Neutrophil (primary cell): ENCODE results near the gene SNX5.
A peak's percentile ranks its signal among the peaks of the same experiment; 100 is the strongest.

Source experiments
- H3K27ac ChIP-seq: fragments of 200-600 bp; sonication (generic); 2 replicates; pipeline ENCODE4 v1.5.1; 2016; ENCODE audit warnings: mild to moderate bottlenecking, moderate library complexity
- H3K27me3 ChIP-seq: fragments of 200-600 bp; sonication (generic); 2 replicates; pipeline ENCODE4 v1.6.0; 2016; ENCODE audit warnings: mild to moderate bottlenecking
- H3K36me3 ChIP-seq: fragments of 200-600 bp; sonication (generic); 2 replicates; pipeline ENCODE4 v1.5.1; 2017
- H3K4me1 ChIP-seq, 2 experiments: fragments of 200-600 bp in 1 of 2; sonication (generic) in 1 of 2; 1 replicate in 1 of 2; 2 replicates in 1 of 2; pipeline versions ENCODE4 v1.5.1 to v1.6.1; 2013 to 2016; ENCODE audit warnings: low read depth in 1 of 2, low read length in 1 of 2, mild to moderate bottlenecking in 1 of 2, moderate library complexity in 1 of 2; ENCODE audit not compliant: control insufficient read depth in 1 of 2, insufficient read depth in 1 of 2
- H3K4me3 ChIP-seq, 2 experiments: fragments of 200-600 bp in 1 of 2; sonication (generic) in 1 of 2; 1 replicate in 1 of 2; 2 replicates in 1 of 2; pipeline ENCODE4 v1.5.1; 2013 to 2016; ENCODE audit warnings: low read depth in 1 of 2, low read length in 1 of 2, mild to moderate bottlenecking in 1 of 2, moderate library complexity in 1 of 2
- H3K9me3 ChIP-seq: fragments of 200-600 bp; sonication (generic); 2 replicates; pipeline ENCODE4 v1.5.1; 2016
- CTCF ChIP-seq: fragments of 200-600 bp; sonication (generic); IDR thresholded peaks from 2 replicates; pipeline ENCODE4 v1.5.1; 2016; ENCODE audit warnings: antibody characterized with exemption

Gene SNX5

GRCh38 chr20:17957505-17958363, 10.9 kb downstream of the SNX5 start:
- Histone ChIP-seq H3K9me3 (no peaks in the 10 kb centered on the region), H3K27me3 (no peaks in the 10 kb centered on the region), H3K36me3 (peaks cover 24% of the 10 kb centered on the region), H3K4me1 (peaks cover 17 to 22% of the 10 kb centered on the region in 2 experiments), H3K27ac (no peak overlapping the region), H3K4me3 (no peak overlapping the region)
- TF ChIP-seq CTCF = no peak

GRCh38 chr20:17956099-17956685, 12.4 kb downstream of the SNX5 start:
- Histone ChIP-seq H3K27me3 (no peaks in the 10 kb centered on the region), H3K4me1 (peaks cover 12 to 18% of the 10 kb centered on the region in 2 experiments), H3K4me3 (no peak overlapping the region), H3K9me3 (no peaks in the 10 kb centered on the region), H3K36me3 (peaks cover 35% of the 10 kb centered on the region), H3K27ac (peak overlapping the region; percentile 24)
- no peak for TF ChIP-seq CTCF

- no peaks in the 10 kb centered on the region for H3K27me3 ChIP-seq
- no peak for TF ChIP-seq CTCF
- no peak overlapping the region for H3K4me3 ChIP-seq
- H3K9me3 ChIP-seq = no peaks in the 10 kb centered on the region
- peaks cover 44% of the 10 kb centered on the region for H3K36me3 ChIP-seq
- H3K4me1 ChIP-seq = peaks cover 4 to 10% of the 10 kb centered on the region in 2 experiments
- H3K27ac ChIP-seq = no peak overlapping the region
These were observed 13.3 kb downstream of the SNX5 start for GRCh38 chr20:17955302-17955701.

- Histone ChIP-seq H3K27me3 (no peaks in the 10 kb centered on the region), H3K27ac (no peak overlapping the region), H3K4me1 (peaks cover 4 to 7% of the 10 kb centered on the region in 2 experiments), H3K9me3 (no peaks in the 10 kb centered on the region), H3K4me3 (no peak overlapping the region), H3K36me3 (peaks cover 57% of the 10 kb centered on the region)
- TF ChIP-seq CTCF = no peak
These were observed 14.7 kb downstream of the SNX5 start for GRCh38 chr20:17953935-17954334.

- Histone ChIP-seq H3K4me3 (no peak overlapping the region), H3K27ac (no peak overlapping the region), H3K36me3 (peaks cover 66% of the 10 kb centered on the region), H3K9me3 (no peaks in the 10 kb centered on the region), H3K4me1 (peaks cover 4 to 5% of the 10 kb centered on the region in 2 experiments), H3K27me3 (no peaks in the 10 kb centered on the region)
- TF ChIP-seq CTCF = no peak
These were observed 15.6 kb downstream of the SNX5 start for GRCh38 chr20:17952692-17953684.
